H1 (cell line): Measurements from ENCODE around the gene ARHGEF10L. TPM values are rescaled to one million over a fixed set of nuclear protein-coding genes. Genes with fewer than 3 reads are reported as not detected.

ENCODE experiments used
- BACH1 ChIP-seq: IDR thresholded peaks from 2 replicates; pipeline ENCODE4 v1.6.1; 2012; ENCODE audit warnings: low read length, improper control_type of control experiment
- BRCA1 ChIP-seq: IDR thresholded peaks from 2 replicates; pipeline ENCODE4 v1.6.1; 2012; ENCODE audit warnings: low read depth, low read length, improper control_type of control experiment
- GTF2F1 ChIP-seq: IDR thresholded peaks from 2 replicates; pipeline ENCODE4 v1.6.1; 2012; ENCODE audit warnings: low read depth, low read length, improper control_type of control experiment, borderline replicate concordance
- RAD21 ChIP-seq, 2 experiments: IDR thresholded peaks in 1 of 2; conservative IDR thresholded peaks in 1 of 2; 2 replicates each; pipeline ENCODE4 v1.6.1; 2011; ENCODE audit warnings: low read depth in 2 of 2, low read length in 2 of 2, improper control_type of control experiment in 1 of 2, inconsistent platforms in 1 of 2, mild to moderate bottlenecking in 1 of 2, moderate library complexity in 1 of 2
- RFX5 ChIP-seq: IDR thresholded peaks from 2 replicates; pipeline ENCODE4 v1.6.1; 2011; ENCODE audit warnings: low read depth, low read length, improper control_type of control experiment, borderline replicate concordance
- SIN3A ChIP-seq, 2 experiments: IDR thresholded peaks in 1 of 2; conservative IDR thresholded peaks in 1 of 2; 2 replicates each; pipeline ENCODE4 v1.6.1; 2011 to 2012; ENCODE audit warnings: low read length in 2 of 2, improper control_type of control experiment in 1 of 2, low read depth in 1 of 2, mild to moderate bottlenecking in 1 of 2
- USF2 ChIP-seq: IDR thresholded peaks from 2 replicates; pipeline ENCODE4 v1.6.1; 2011; ENCODE audit warnings: low read length, improper control_type of control experiment
- polyA plus RNA-seq, 7 experiments: library from polyadenylated mRNA; depleted of rRNA in 3 of 7; stranded (reverse) in 5 of 7; unstranded in 2 of 7; fragments of >200 nt in 5 of 7; fragments of 200-250 nt in 2 of 7; gene quantifications; 1 replicate in 5 of 7; 2 replicates in 1 of 7; 4 replicates in 1 of 7; pipeline versions ENCODE4 v1.2.1 to v1.2.3, GENCODE V29; 2011 to 2013; ENCODE audit warnings: missing spikeins in 2 of 7, mixed read lengths in 2 of 7
- total RNA-seq: library from RNA; stranded (reverse); fragmentation: NEBNext Ultra II Directional; extraction: Animal tissue kit (Norgen Biotek cat#: 25700); gene quantifications from 2 replicates; pipeline ENCODE4 v1.2.1, GENCODE V29; 2021

The ARHGEF10L gene
- total and polyA plus RNA-seq, 2 of the 8 experiments (the other 6 are each of a cell fraction or from before 2014, with no cell fraction given), result 33.6 to 39.6 TPM

- TF ChIP-seq BRCA1 (0 out of 2 replicates have a peak, but pooled peaks have one; percentile 26), GTF2F1 (no peak), BACH1 (peak; percentile 73), USF2 (peak; percentile 31; the same call in 1 of the 2 replicates), RFX5 (no peak), SIN3A (conservative IDR thresholded peaks at IDR 0.05 in 1 of 2, IDR thresholded peaks at IDR 0.05 in 1 of 2; ENCODE audit: low read depth in 1 of 2, low read length in 2 of 2) (peak in 1 of 2 experiments; percentile 69; a peak in 1 of 4 replicates), RAD21 (IDR thresholded peaks at IDR 0.05 in 1 of 2, conservative IDR thresholded peaks at IDR 0.05 in 1 of 2; ENCODE audit: low read depth in 2 of 2, low read length in 2 of 2) (peak; percentile 98 to 99)
Measured at GRCh38 chr1:17502326-17502778, 37.1 kb upstream of the ARHGEF10L start (continued).
